HUES48 (cell line): ENCODE measurements around the gene ARHGAP18.

ENCODE experiments used
- H3K27ac ChIP-seq: one replicate; pipeline ENCODE4 v1.7.0; 2013; ENCODE audit warnings: low read depth, low read length, inconsistent platforms
- H3K27me3 ChIP-seq: 2 replicates; pipeline ENCODE4 v1.6.1; 2013; ENCODE audit warnings: mild to moderate bottlenecking, low read length; ENCODE audit not compliant: control insufficient read depth, insufficient read depth
- H3K36me3 ChIP-seq: 2 replicates; pipeline ENCODE4 v1.6.1; 2013; ENCODE audit warnings: low read length; ENCODE audit not compliant: control insufficient read depth, insufficient read depth
- H3K4me1 ChIP-seq: 2 replicates; pipeline ENCODE4 v1.6.1; 2013; ENCODE audit warnings: mild to moderate bottlenecking, low read length; ENCODE audit not compliant: control insufficient read depth, insufficient read depth
- H3K4me3 ChIP-seq: 2 replicates; pipeline ENCODE4 v1.5.1; 2013; ENCODE audit warnings: mild to moderate bottlenecking, low read depth, low read length
- H3K9ac ChIP-seq: 2 replicates; pipeline ENCODE4 v1.6.1; 2013; ENCODE audit warnings: mild to moderate bottlenecking, low read depth, low read length, moderate library complexity
- H3K9me3 ChIP-seq: 2 replicates; pipeline ENCODE4 v1.6.1; 2013; ENCODE audit warnings: low read length; ENCODE audit not compliant: control insufficient read depth, insufficient read depth

The ARHGAP18 gene

GRCh38 chr6:129667034-129667433, 42.9 kb downstream of the ARHGAP18 start:
- Histone ChIP-seq H3K27ac (no peak overlapping the region), H3K27me3 (no peaks in the 10 kb centered on the region), H3K9me3 (no peaks in the 10 kb centered on the region), H3K9ac (no peak overlapping the region), H3K4me1 (peaks cover 28% of the 10 kb centered on the region), H3K4me3 (no peak overlapping the region), H3K36me3 (no peaks in the 10 kb centered on the region)

GRCh38 chr6:129665555-129665954, 44.4 kb downstream of the ARHGAP18 start:
- H3K4me1 ChIP-seq: peaks cover 19% of the 10 kb centered on the region
- no peaks in the 10 kb centered on the region for H3K27me3 ChIP-seq
- no peaks in the 10 kb centered on the region for H3K36me3 ChIP-seq
- H3K9me3 ChIP-seq: no peaks in the 10 kb centered on the region
- H3K4me3 ChIP-seq: no peak overlapping the region
- H3K9ac ChIP-seq: no peak overlapping the region
- H3K27ac ChIP-seq: no peak overlapping the region

GRCh38 chr6:129663531-129663930, 46.4 kb downstream of the ARHGAP18 start:
- Histone ChIP-seq H3K4me1 (peaks cover 13% of the 10 kb centered on the region), H3K27me3 (no peaks in the 10 kb centered on the region), H3K9me3 (no peaks in the 10 kb centered on the region), H3K4me3 (no peak overlapping the region), H3K27ac (no peak overlapping the region), H3K9ac (no peak overlapping the region), H3K36me3 (no peaks in the 10 kb centered on the region)

- Histone ChIP-seq H3K36me3 (no peaks in the 10 kb centered on the region), H3K4me1 (peaks cover 11% of the 10 kb centered on the region), H3K27ac (no peak overlapping the region), H3K4me3 (no peak overlapping the region), H3K9me3 (no peaks in the 10 kb centered on the region), H3K9ac (no peak overlapping the region), H3K27me3 (no peaks in the 10 kb centered on the region)
Measured at GRCh38 chr6:129662980-129663431, 47.0 kb downstream of the ARHGAP18 start.

GRCh38 chr6:129662406-129662766, 47.6 kb downstream of the ARHGAP18 start:
- Histone ChIP-seq H3K4me3 (no peak overlapping the region), H3K27me3 (no peaks in the 10 kb centered on the region), H3K27ac (no peak overlapping the region), H3K4me1 (peaks cover 5% of the 10 kb centered on the region), H3K36me3 (no peaks in the 10 kb centered on the region), H3K9ac (no peak overlapping the region), H3K9me3 (no peaks in the 10 kb centered on the region)

- Histone ChIP-seq H3K9ac (no peak overlapping the region), H3K27me3 (no peaks in the 10 kb centered on the region), H3K36me3 (no peaks in the 10 kb centered on the region), H3K4me3 (no peak overlapping the region), H3K27ac (no peak overlapping the region), H3K4me1 (peaks cover 5% of the 10 kb centered on the region; the same call in 1 of the 2 replicates), H3K9me3 (no peaks in the 10 kb centered on the region)
Measured at GRCh38 chr6:129661536-129662405, 48.2 kb downstream of the ARHGAP18 start.

GRCh38 chr6:129660346-129660676, 49.7 kb downstream of the ARHGAP18 start:
- Histone ChIP-seq H3K4me3 (no peak overlapping the region), H3K4me1 (no peaks in the 10 kb centered on the region), H3K27me3 (no peaks in the 10 kb centered on the region), H3K9ac (no peak overlapping the region), H3K27ac (no peak overlapping the region), H3K9me3 (no peaks in the 10 kb centered on the region), H3K36me3 (no peaks in the 10 kb centered on the region)

GRCh38 chr6:129659590-129660345, 50.2 kb downstream of the ARHGAP18 start:
- H3K9ac ChIP-seq: no peak overlapping the region
- H3K27ac ChIP-seq: no peak overlapping the region
- no peaks in the 10 kb centered on the region for H3K4me1 ChIP-seq
- H3K27me3 ChIP-seq: no peaks in the 10 kb centered on the region
- H3K36me3 ChIP-seq: no peaks in the 10 kb centered on the region
- H3K4me3 ChIP-seq: no peak overlapping the region
- H3K9me3 ChIP-seq: no peaks in the 10 kb centered on the region

- Histone ChIP-seq H3K9me3 (no peaks in the 10 kb centered on the region), H3K36me3 (no peaks in the 10 kb centered on the region), H3K27ac (no peak overlapping the region), H3K4me3 (no peak overlapping the region), H3K27me3 (no peaks in the 10 kb centered on the region), H3K4me1 (no peaks in the 10 kb centered on the region), H3K9ac (no peak overlapping the region)
Measured at GRCh38 chr6:129659167-129659566, 50.8 kb downstream of the ARHGAP18 start.

GRCh38 chr6:129657483-129657882, 52.5 kb downstream of the ARHGAP18 start:
- Histone ChIP-seq H3K9ac (no peak overlapping the region), H3K27me3 (no peaks in the 10 kb centered on the region), H3K27ac (no peak overlapping the region), H3K9me3 (no peaks in the 10 kb centered on the region), H3K4me3 (no peak overlapping the region), H3K4me1 (no peaks in the 10 kb centered on the region), H3K36me3 (no peaks in the 10 kb centered on the region)

GRCh38 chr6:129655334-129655733, 54.6 kb downstream of the ARHGAP18 start:
- no peak overlapping the region for H3K27ac ChIP-seq
- H3K9me3 ChIP-seq: no peaks in the 10 kb centered on the region
- H3K4me1 ChIP-seq: no peaks in the 10 kb centered on the region
- no peaks in the 10 kb centered on the region for H3K27me3 ChIP-seq
- H3K9ac ChIP-seq: no peak overlapping the region
- no peak overlapping the region for H3K4me3 ChIP-seq
- H3K36me3 ChIP-seq: no peaks in the 10 kb centered on the region
